ENCODE measurements around the gene HOXB3. TPM values are rescaled to one million over a fixed set of nuclear protein-coding genes. Genes with fewer than 3 reads are reported as not detected.

The HOXB3 gene
- total RNA-seq, 4 donors from 2014 or later = 2.5 to 11.1 (median 5.8) TPM

DNA sequence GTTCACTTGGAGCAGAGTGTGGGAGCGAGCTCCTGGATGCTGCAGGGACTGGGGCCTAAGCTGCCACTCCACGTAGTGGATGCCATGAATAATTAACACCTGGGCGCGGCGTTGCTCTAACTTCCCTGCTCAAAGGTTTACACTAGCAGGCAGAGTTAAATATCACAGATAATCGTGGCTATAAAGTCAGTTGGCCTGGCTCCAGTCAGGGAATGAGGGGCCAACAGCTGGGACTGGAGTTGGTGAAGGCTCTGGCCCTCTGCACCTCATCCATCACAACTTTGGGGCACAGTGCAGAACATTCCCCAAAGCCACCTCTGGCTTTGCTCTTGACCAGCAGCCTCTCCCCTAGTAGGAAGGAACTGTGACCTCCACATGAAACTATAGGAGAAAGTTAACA lies 22.8 kb downstream of the HOXB3 start:
- WGBS, 2 donors = 56 to 60% methylated on average over 4 to 6 of the region's 6 CpGs
- peaks cover 13 to 96% (median 63%) of the 10 kb centered on the region in 3 donors for H3K4me1 ChIP-seq
- no peak for DNase-seq
- peaks cover 0 to 99% (median 3%) of the 10 kb centered on the region in 4 donors for H3K27me3 ChIP-seq
- H3K4me3 ChIP-seq = peak overlapping the region in 1 of 4 donors; percentile 83
- no peaks in the 10 kb centered on the region for H3K36me3 ChIP-seq
- no peaks in the 10 kb centered on the region for H3K9me3 ChIP-seq
- peak overlapping the region; percentile 88 to 93 (median 92) for H3K27ac ChIP-seq
- no peak for TF ChIP-seq POLR2A (IDR thresholded peaks at IDR 0.05)
- TF ChIP-seq, protein P1, sequence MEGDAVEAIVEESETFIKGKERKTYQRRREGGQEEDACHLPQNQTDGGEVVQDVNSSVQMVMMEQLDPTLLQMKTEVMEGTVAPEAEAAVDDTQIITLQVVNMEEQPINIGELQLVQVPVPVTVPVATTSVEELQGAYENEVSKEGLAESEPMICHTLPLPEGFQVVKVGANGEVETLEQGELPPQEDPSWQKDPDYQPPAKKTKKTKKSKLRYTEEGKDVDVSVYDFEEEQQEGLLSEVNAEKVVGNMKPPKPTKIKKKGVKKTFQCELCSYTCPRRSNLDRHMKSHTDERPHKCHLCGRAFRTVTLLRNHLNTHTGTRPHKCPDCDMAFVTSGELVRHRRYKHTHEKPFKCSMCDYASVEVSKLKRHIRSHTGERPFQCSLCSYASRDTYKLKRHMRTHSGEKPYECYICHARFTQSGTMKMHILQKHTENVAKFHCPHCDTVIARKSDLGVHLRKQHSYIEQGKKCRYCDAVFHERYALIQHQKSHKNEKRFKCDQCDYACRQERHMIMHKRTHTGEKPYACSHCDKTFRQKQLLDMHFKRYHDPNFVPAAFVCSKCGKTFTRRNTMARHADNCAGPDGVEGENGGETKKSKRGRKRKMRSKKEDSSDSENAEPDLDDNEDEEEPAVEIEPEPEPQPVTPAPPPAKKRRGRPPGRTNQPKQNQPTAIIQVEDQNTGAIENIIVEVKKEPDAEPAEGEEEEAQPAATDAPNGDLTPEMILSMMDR (IDR thresholded peaks at IDR 0.05) = no peak
- intact Hi-C loops (cut with DNase I) = no loop called here

DNA sequence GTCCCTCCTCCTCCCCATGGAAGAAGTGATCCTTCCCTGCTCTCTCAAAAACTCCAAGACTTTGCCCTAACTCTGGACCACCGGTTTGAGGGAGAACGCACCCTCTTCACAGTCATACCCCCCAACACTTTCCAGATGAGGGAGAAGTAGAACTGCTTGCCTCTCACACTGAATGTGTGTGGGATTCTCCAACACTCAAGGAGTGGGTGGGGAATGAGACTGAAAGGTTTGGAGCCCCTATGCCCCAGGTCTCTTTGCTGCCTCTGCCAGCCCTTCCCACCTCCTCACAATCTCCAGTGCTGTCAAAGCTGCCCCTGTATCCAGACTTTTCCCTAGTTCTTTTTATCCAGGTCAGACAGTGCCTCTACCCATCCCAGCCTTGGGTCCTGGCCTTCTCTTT lies 23.3 kb downstream of the HOXB3 start:
- Histone ChIP-seq H3K27ac (peak overlapping the region; percentile 88 to 93 (median 92)), H3K4me3 (no peak overlapping the region), H3K36me3 (no peaks in the 10 kb centered on the region), H3K9me3 (no peaks in the 10 kb centered on the region), H3K27me3 (peaks cover 0 to 98% (median 3%) of the 10 kb centered on the region in 4 donors), H3K4me1 (peaks cover 13 to 96% (median 65%) of the 10 kb centered on the region in 3 donors)
- TF ChIP-seq POLR2A (IDR thresholded peaks at IDR 0.05) = no peak
- TF ChIP-seq, protein P1 (IDR thresholded peaks at IDR 0.05) = no peak
- WGBS, 2 donors = 36 to 63% methylated on average over 2 of the region's 2 CpGs
- DNase-seq = no peak
- intact Hi-C loops (cut with DNase I) = no loop called here

DNA sequence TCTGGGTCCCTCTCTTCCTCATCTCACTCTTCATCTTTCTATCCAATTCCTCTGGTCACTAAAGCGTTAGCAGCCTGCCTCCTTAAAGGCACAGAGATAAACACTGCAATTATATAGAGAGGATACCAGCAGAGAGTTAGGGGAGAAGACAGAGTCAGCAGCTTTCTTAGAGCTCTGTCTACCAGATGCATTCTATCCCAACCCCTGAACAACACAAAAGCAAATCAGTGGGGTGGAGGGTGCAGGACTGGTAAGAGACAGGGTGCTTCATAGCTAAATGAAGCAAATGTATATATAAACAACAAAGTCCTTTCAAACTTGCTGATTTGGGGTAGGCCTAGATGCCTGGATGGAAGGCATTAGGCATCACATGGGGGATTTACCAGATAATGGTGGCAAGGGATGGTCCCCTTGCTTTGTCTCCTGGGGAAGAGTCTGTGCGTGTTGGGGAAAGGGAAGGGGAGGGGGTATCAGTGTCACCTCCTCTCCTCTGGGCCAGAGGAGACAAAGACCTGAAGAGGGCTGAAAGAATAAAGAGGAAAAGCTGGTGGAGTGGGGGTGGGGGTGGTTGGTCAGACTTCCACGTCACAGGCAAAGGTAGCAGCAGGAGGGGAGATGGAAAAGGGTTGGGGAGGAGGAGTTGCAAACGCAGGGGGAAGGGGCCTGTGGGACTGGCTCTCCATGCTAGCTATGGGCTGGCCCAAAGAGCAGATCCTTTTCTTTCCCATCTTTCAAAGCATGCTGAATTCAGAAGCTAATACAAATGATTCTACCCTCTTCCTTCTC lies 23.9 kb downstream of the HOXB3 start:
- peaks cover 13 to 96% (median 69%) of the 10 kb centered on the region in 3 donors for H3K4me1 ChIP-seq
- peak overlapping the region in 3 of 4 donors; percentile 91 to 93 (median 92) for H3K27ac ChIP-seq
- no peak for DNase-seq
- WGBS, 2 donors = 53 to 76% methylated on average over 3 to 4 of the region's 4 CpGs
- TF ChIP-seq POLR2A (IDR thresholded peaks at IDR 0.05) = no peak
- TF ChIP-seq, protein P1 (IDR thresholded peaks at IDR 0.05) = no peak
- intact Hi-C loops (cut with DNase I) = no loop called here
- no peaks in the 10 kb centered on the region for H3K9me3 ChIP-seq
- no peak overlapping the region for H3K4me3 ChIP-seq
- H3K36me3 ChIP-seq = no peaks in the 10 kb centered on the region
- H3K27me3 ChIP-seq = peaks cover 0 to 92% (median 3%) of the 10 kb centered on the region in 4 donors

- H3K27me3 ChIP-seq = peaks cover 0 to 89% (median 2%) of the 10 kb centered on the region in 4 donors
- H3K4me1 ChIP-seq = peaks cover 17 to 97% (median 77%) of the 10 kb centered on the region in 3 donors
- peak overlapping the region in 3 of 4 donors; percentile 37 to 71 (median 55) for H3K4me3 ChIP-seq
- intact Hi-C loops (cut with DNase I) = no loop called here
- H3K27ac ChIP-seq = peak overlapping the region; percentile 89 to 92 (median 91)
- TF ChIP-seq POLR2A (IDR thresholded peaks at IDR 0.05) = no peak
- TF ChIP-seq, protein P1 (IDR thresholded peaks at IDR 0.05) = no peak
- DNase-seq = no peak
- H3K36me3 ChIP-seq = no peaks in the 10 kb centered on the region
- 60 to 73% methylated on average over 2 of the region's 2 CpGs for WGBS, 2 donors
- H3K9me3 ChIP-seq = no peaks in the 10 kb centered on the region
Measured at GRCh38 chr17:48565022-48565554, 25.0 kb downstream of the HOXB3 start.
